Karpas-422 (cell line): ENCODE measurements around the gene SCUBE1. TPM values are rescaled to one million over a fixed set of nuclear protein-coding genes. Genes with fewer than 3 reads are reported as not detected.

Source experiments
- DNase-seq: peaks from one replicate; pipeline ENCODE4 v3.0.0-alpha.2; 2015
- H2AFZ ChIP-seq: fragments of 200-600 bp; sonication (generic); 2 replicates; pipeline ENCODE4 v1.6.1; 2014; ENCODE audit warnings: antibody characterized with exemption, low read length, mixed read lengths
- H3K27ac ChIP-seq: fragments of 200-600 bp; sonication (generic); 2 replicates; pipeline ENCODE4 v1.5.1; 2014; ENCODE audit warnings: mild to moderate bottlenecking, low read length, moderate library complexity
- H3K27me3 ChIP-seq: fragments of 200-600 bp; sonication (generic); 2 replicates; pipeline ENCODE4 v1.6.1; 2014; ENCODE audit warnings: low read length, mixed read lengths
- H3K36me3 ChIP-seq: fragments of 200-600 bp; sonication (generic); 2 replicates; pipeline ENCODE4 v1.6.1; 2014; ENCODE audit warnings: low read length, mixed read lengths; ENCODE audit not compliant: insufficient read depth
- H3K4me1 ChIP-seq: fragments of 200-600 bp; sonication (generic); 2 replicates; pipeline ENCODE4 v1.6.1; 2014; ENCODE audit warnings: mild to moderate bottlenecking, low read length, mixed read lengths
- H3K4me2 ChIP-seq: fragments of 200-600 bp; sonication (generic); 2 replicates; pipeline ENCODE4 v1.6.1; 2014; ENCODE audit warnings: low read length, low read depth, mild to moderate bottlenecking; ENCODE audit not compliant: poor library complexity, severe bottlenecking
- H3K4me3 ChIP-seq: fragments of 200-600 bp; sonication (generic); 2 replicates; pipeline ENCODE4 v1.5.1; 2014; ENCODE audit warnings: mild to moderate bottlenecking, antibody characterized with exemption, low read length, mixed read lengths
- H3K79me2 ChIP-seq: fragments of 200-600 bp; sonication (generic); 2 replicates; pipeline ENCODE4 v1.6.1; 2014; ENCODE audit warnings: mild to moderate bottlenecking, low read length, mixed read lengths
- H3K9ac ChIP-seq: fragments of 200-600 bp; sonication (generic); 2 replicates; pipeline ENCODE4 v1.6.0; 2014; ENCODE audit warnings: low read length
- H3K9me2 ChIP-seq: fragments of 200-600 bp; sonication (generic), shearing (Covaris generic); replicated peaks from 2 replicates; pipeline ENCODE4 v1.6.0; 2014; ENCODE audit warnings: mild to moderate bottlenecking, low read length, moderate library complexity; ENCODE audit not compliant: insufficient read depth
- H3K9me3 ChIP-seq: fragments of 300-700, 200-600 bp; sonication (generic); 2 replicates; pipeline ENCODE4 v1.6.1; 2014; ENCODE audit warnings: low read length, mixed read lengths
- H4K20me1 ChIP-seq: fragments of 200-600 bp; sonication (generic); 2 replicates; pipeline ENCODE4 v1.6.1; 2014; ENCODE audit warnings: mild to moderate bottlenecking, antibody characterized with exemption, low read length, low read depth; ENCODE audit not compliant: insufficient read depth
- total RNA-seq: library from RNA; depleted of rRNA; stranded (reverse); fragments of >200 nt; shearing (Covaris generic); gene quantifications from 2 replicates; pipeline ENCODE4 v1.2.3, GENCODE V29; 2014; ENCODE audit warnings: low replicate concordance

The SCUBE1 gene
- total RNA-seq, 1 experiment from 2014 or later, result not detected

- H2AFZ ChIP-seq, result no peak overlapping the region
- no peak overlapping the region for H3K4me2 ChIP-seq
- no peaks in the 10 kb centered on the region for H3K4me1 ChIP-seq
- H3K27ac ChIP-seq, result no peak overlapping the region
- no peak overlapping the region for H3K9ac ChIP-seq
- H3K4me3 ChIP-seq, result no peak overlapping the region
- peak; percentile 90 for DNase-seq
- 0 out of 2 replicates have a peak, but pooled peaks cover 2% of the 10 kb centered on the region for H4K20me1 ChIP-seq
- H3K79me2 ChIP-seq, result no peaks in the 10 kb centered on the region
- no peaks in the 10 kb centered on the region for H3K9me2 ChIP-seq
- no peaks in the 10 kb centered on the region for H3K27me3 ChIP-seq
- no peaks in the 10 kb centered on the region for H3K36me3 ChIP-seq
- no peaks in the 10 kb centered on the region for H3K9me3 ChIP-seq
These were observed 42.8 kb upstream of the SCUBE1 start for GRCh38 chr22:43385770-43386641.

GRCh38 chr22:43384863-43385262 lies 41.7 kb upstream of the SCUBE1 start:
- H3K9ac ChIP-seq, result no peak overlapping the region
- no peak overlapping the region for H2AFZ ChIP-seq
- no peak overlapping the region for H3K27ac ChIP-seq
- H3K36me3 ChIP-seq, result no peaks in the 10 kb centered on the region
- DNase-seq, result no peak
- H3K79me2 ChIP-seq, result no peaks in the 10 kb centered on the region
- no peak overlapping the region for H3K4me3 ChIP-seq
- no peaks in the 10 kb centered on the region for H3K27me3 ChIP-seq
- no peaks in the 10 kb centered on the region for H3K9me2 ChIP-seq
- 0 out of 2 replicates have a peak, but pooled peaks cover 2% of the 10 kb centered on the region for H4K20me1 ChIP-seq
- no peaks in the 10 kb centered on the region for H3K9me3 ChIP-seq
- H3K4me2 ChIP-seq, result no peak overlapping the region
- no peaks in the 10 kb centered on the region for H3K4me1 ChIP-seq

DNA sequence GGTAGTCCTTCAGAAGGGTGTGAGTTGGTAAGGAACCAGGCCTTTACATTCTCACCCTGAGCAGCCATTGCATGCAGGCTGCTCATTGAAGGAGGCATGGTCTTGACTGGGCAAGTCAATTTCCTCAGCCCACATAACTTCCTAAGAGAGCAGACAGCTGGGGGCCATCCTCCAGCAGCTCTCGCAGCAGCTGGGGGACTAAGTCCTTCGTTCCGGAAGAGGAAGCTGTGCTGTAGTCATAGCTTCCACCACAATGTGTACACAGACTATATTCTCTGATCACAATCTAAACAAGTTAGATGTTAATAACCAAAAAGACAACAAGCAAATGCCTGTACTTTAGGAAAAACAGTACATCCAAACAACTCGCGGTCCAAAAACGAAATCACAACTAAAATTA lies 38.5 kb upstream of the SCUBE1 start:
- no peak overlapping the region for H3K4me3 ChIP-seq
- H3K9me3 ChIP-seq, result no peaks in the 10 kb centered on the region
- H3K36me3 ChIP-seq, result no peaks in the 10 kb centered on the region
- H3K9me2 ChIP-seq, result no peaks in the 10 kb centered on the region
- no peak overlapping the region for H3K4me2 ChIP-seq
- H4K20me1 ChIP-seq, result no peaks in the 10 kb centered on the region
- no peaks in the 10 kb centered on the region for H3K4me1 ChIP-seq
- H3K9ac ChIP-seq, result no peak overlapping the region
- H2AFZ ChIP-seq, result no peak overlapping the region
- no peaks in the 10 kb centered on the region for H3K79me2 ChIP-seq
- H3K27me3 ChIP-seq, result no peaks in the 10 kb centered on the region
- no peak overlapping the region for H3K27ac ChIP-seq
- DNase-seq, result no peak

GRCh38 chr22:43377896-43378704 lies 34.9 kb upstream of the SCUBE1 start:
- no peaks in the 10 kb centered on the region for H3K4me1 ChIP-seq
- no peak for DNase-seq
- no peaks in the 10 kb centered on the region for H4K20me1 ChIP-seq
- no peaks in the 10 kb centered on the region for H3K27me3 ChIP-seq
- H3K4me2 ChIP-seq, result no peak overlapping the region
- no peaks in the 10 kb centered on the region for H3K9me3 ChIP-seq
- H3K79me2 ChIP-seq, result no peaks in the 10 kb centered on the region
- no peak overlapping the region for H2AFZ ChIP-seq
- H3K4me3 ChIP-seq, result no peak overlapping the region
- H3K9me2 ChIP-seq, result no peaks in the 10 kb centered on the region
- no peak overlapping the region for H3K27ac ChIP-seq
- H3K9ac ChIP-seq, result no peak overlapping the region
- no peaks in the 10 kb centered on the region for H3K36me3 ChIP-seq

DNA sequence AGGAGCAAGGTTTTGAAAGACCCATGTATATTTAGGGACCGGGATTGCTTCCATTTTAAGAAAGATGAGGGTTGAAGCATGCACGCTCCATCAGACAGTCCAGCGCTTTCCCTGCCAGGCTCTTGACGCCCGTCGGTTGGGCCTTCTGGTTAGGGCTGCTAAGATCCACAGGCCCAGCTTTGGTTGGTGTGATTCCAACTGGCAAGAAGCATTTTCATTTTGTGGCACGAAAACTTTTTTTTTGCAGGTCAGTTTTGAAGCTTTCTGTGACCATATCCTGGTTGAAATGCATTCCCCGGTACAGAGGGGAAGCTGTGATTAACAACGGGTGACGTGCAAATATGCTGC lies 34.4 kb upstream of the SCUBE1 start:
- Histone ChIP-seq H3K9ac (no peak overlapping the region), H3K4me3 (no peak overlapping the region)
- no peak for DNase-seq

DNA sequence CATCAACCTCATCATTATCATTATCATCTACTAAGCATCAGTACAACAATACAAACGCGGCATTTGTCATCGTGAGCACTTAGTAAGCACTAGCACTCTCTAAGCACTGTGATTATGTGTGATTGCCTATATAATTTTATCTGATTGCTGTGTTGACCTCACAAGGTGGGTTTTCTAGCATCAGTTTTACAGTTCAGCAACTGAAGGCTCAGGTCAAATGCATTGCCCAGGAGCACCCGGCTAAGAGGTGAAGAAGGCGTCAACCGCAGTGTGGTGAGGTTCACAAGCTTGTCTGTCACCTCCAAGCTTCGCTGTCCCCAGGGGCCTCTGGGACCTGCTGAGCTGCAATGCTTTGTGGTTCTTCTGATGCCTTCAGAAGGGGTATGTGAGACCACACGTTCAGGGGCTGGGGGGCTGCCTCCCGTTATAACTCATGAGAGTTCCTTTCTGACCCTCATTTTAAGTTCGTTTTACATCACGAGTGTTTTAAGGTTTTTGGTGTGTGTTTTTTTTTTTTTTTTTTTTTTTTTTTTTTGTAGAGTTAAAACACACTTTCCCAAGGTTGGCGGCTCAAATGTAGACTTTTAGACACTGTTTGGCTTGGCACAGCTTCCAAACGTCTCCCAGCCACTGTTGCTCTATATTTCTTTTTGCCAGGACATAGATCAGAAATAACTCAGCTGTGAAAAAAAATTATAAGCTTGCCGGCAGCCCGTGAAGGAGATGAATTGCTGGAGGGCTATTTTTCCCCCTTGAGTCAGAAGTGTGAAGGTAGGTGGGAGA lies 33.8 kb upstream of the SCUBE1 start:
- H3K9ac ChIP-seq, result no peak overlapping the region
- no peak overlapping the region for H3K27ac ChIP-seq
- no peak overlapping the region for H3K4me3 ChIP-seq
- no peaks in the 10 kb centered on the region for H3K27me3 ChIP-seq
- no peaks in the 10 kb centered on the region for H3K36me3 ChIP-seq
- no peak for DNase-seq
- no peaks in the 10 kb centered on the region for H4K20me1 ChIP-seq
- H3K4me1 ChIP-seq, result no peaks in the 10 kb centered on the region
- H3K79me2 ChIP-seq, result no peaks in the 10 kb centered on the region
- H3K9me2 ChIP-seq, result no peaks in the 10 kb centered on the region
- H3K4me2 ChIP-seq, result no peak overlapping the region
- no peaks in the 10 kb centered on the region for H3K9me3 ChIP-seq
- no peak overlapping the region for H2AFZ ChIP-seq

More for the DNA sequence above, 34.4 kb upstream of the SCUBE1 start:
- Histone ChIP-seq H3K27ac (no peak overlapping the region), H4K20me1 (no peaks in the 10 kb centered on the region), H3K4me2 (no peak overlapping the region), H3K9me3 (no peaks in the 10 kb centered on the region), H3K36me3 (no peaks in the 10 kb centered on the region), H3K27me3 (no peaks in the 10 kb centered on the region), H3K79me2 (no peaks in the 10 kb centered on the region), H2AFZ (no peak overlapping the region), H3K4me1 (no peaks in the 10 kb centered on the region), H3K9me2 (no peaks in the 10 kb centered on the region)

GRCh38 chr22:43375951-43376455 lies 32.8 kb upstream of the SCUBE1 start:
- Histone ChIP-seq H3K4me2 (no peak overlapping the region), H3K27me3 (no peaks in the 10 kb centered on the region), H3K27ac (no peak overlapping the region), H3K9me3 (no peaks in the 10 kb centered on the region), H3K79me2 (no peaks in the 10 kb centered on the region), H4K20me1 (no peaks in the 10 kb centered on the region), H2AFZ (no peak overlapping the region), H3K9ac (no peak overlapping the region), H3K4me1 (no peaks in the 10 kb centered on the region), H3K36me3 (no peaks in the 10 kb centered on the region), H3K9me2 (no peaks in the 10 kb centered on the region), H3K4me3 (no peak overlapping the region)
- no peak for DNase-seq
